Smooth muscle cell (in vitro differentiated cells): Measurements from ENCODE around the gene ORC6. TPM values are rescaled to one million over a fixed set of nuclear protein-coding genes. Genes with fewer than 3 reads are reported as not detected.

Experiments
- DNase-seq: peaks from one replicate; lab custom pipeline; 2025; ENCODE audit not compliant: unreplicated experiment; lab: John Stamatoyannopoulos, UW
- H2AFZ ChIP-seq: fragments of 200-600 bp; sonication (generic); 2 replicates; pipeline ENCODE4 v1.6.0; 2016; ENCODE audit warnings: antibody characterized with exemption, low read depth, mild to moderate bottlenecking
- H3F3A ChIP-seq: fragments of 200-600 bp; sonication (generic); 2 replicates; pipeline ENCODE4 v1.6.0; 2017; ENCODE audit warnings: antibody characterized with exemption, low read depth
- H3K27ac ChIP-seq: fragments of 200-600 bp; sonication (generic); 2 replicates; pipeline ENCODE4 v1.5.1; 2016; ENCODE audit warnings: low read depth, mild to moderate bottlenecking
- H3K27me3 ChIP-seq: fragments of 200-600 bp; sonication (generic); 2 replicates; pipeline ENCODE4 v1.6.1; 2016; ENCODE audit warnings: low read depth, mild to moderate bottlenecking
- H3K36me3 ChIP-seq: fragments of 200-600 bp; sonication (generic); 2 replicates; pipeline ENCODE4 v1.5.1; 2016; ENCODE audit warnings: low read depth
- H3K4me1 ChIP-seq: fragments of 200-600 bp; sonication (generic); 2 replicates; pipeline ENCODE4 v1.5.1; 2016; ENCODE audit warnings: low read depth
- H3K4me2 ChIP-seq: fragments of 200-600 bp; sonication (generic); 2 replicates; pipeline ENCODE4 v1.6.0; 2016; ENCODE audit warnings: mild to moderate bottlenecking
- H3K4me3 ChIP-seq: fragments of 200-600 bp; sonication (generic); 2 replicates; pipeline ENCODE4 v1.5.1; 2016; ENCODE audit warnings: mild to moderate bottlenecking
- H3K79me2 ChIP-seq: fragments of 200-600 bp; sonication (generic); 2 replicates; pipeline ENCODE4 v1.6.0; 2016; ENCODE audit warnings: low read depth, mild to moderate bottlenecking
- H3K9ac ChIP-seq: fragments of 200-600 bp; sonication (generic); 2 replicates; pipeline ENCODE4 v1.6.0; 2016; ENCODE audit warnings: low read depth
- H3K9me3 ChIP-seq: fragments of 200-600 bp; sonication (generic); replicated peaks from 2 replicates; pipeline ENCODE4 v1.5.1; 2016; ENCODE audit warnings: low read depth
- H4K20me1 ChIP-seq: fragments of 200-600 bp; sonication (generic); 2 replicates; pipeline ENCODE4 v1.6.0; 2016; ENCODE audit warnings: low read depth
- CTCF ChIP-seq: fragments of 200-600 bp; sonication (generic); IDR thresholded peaks from 2 replicates; pipeline ENCODE4 v1.5.1; 2017; ENCODE audit warnings: borderline replicate concordance, mild to moderate bottlenecking, antibody characterized with exemption; ENCODE audit not compliant: insufficient read depth, poor library complexity, severe bottlenecking
- WGBS: methylation state at CpG from one replicate; pipeline ENCODE4 v1.1.7; 2016; ENCODE audit warnings: low lambda C conversion rate; 5-methylcytosine and 5-hydroxymethylcytosine counted together
- polyA plus RNA-seq: library from polyadenylated mRNA; unstranded; fragments of >200 nt; fragmentation: Nextera tagmentation; extraction: Ambion mirVana; gene quantifications from 2 replicates; pipeline ENCODE4 v1.2.1, GENCODE V29; 2016
- total RNA-seq: library from RNA; depleted of rRNA; stranded (reverse); fragments of >200 nt; gene quantifications from 2 replicates; pipeline ENCODE4 v1.2.3, GENCODE V29; 2014

ORC6 gene
- total and polyA plus RNA-seq, 2 experiments from 2014 or later, result 15.6 to 29.4 TPM

- Histone ChIP-seq H3K27me3 (no peaks in the 10 kb centered on the region), H3K27ac (peak overlapping the region; percentile 89), H3K79me2 (peaks cover 54% of the 10 kb centered on the region), H3K4me2 (peak overlapping the region; percentile 92), H3K36me3 (no peaks in the 10 kb centered on the region), H3K9ac (peak overlapping the region; percentile 88), H2AFZ (peak overlapping the region; percentile 84), H3K4me1 (peaks cover 27% of the 10 kb centered on the region), H4K20me1 (peaks cover 33% of the 10 kb centered on the region), H3K4me3 (peak overlapping the region; percentile 90), H3F3A (peaks cover 15% of the 10 kb centered on the region), H3K9me3 (no peaks in the 10 kb centered on the region)
- DNase-seq, result no peak
- no peak for TF ChIP-seq CTCF
- 9% methylated on average over 21 of the region's 21 CpGs for WGBS
Observed at GRCh38 chr16:46690281-46691178, 1.1 kb downstream of the ORC6 start.

- no peak for DNase-seq
- Histone ChIP-seq H3K4me1 (peaks cover 24% of the 10 kb centered on the region), H3K9ac (no peak overlapping the region), H2AFZ (no peak overlapping the region), H3K27ac (no peak overlapping the region), H3K27me3 (no peaks in the 10 kb centered on the region), H3K4me2 (no peak overlapping the region), H4K20me1 (peaks cover 21% of the 10 kb centered on the region), H3K9me3 (no peaks in the 10 kb centered on the region), H3K79me2 (peaks cover 42% of the 10 kb centered on the region), H3F3A (peaks cover 15% of the 10 kb centered on the region), H3K36me3 (no peaks in the 10 kb centered on the region), H3K4me3 (peak overlapping the region; percentile 90)
- TF ChIP-seq CTCF, result no peak
- 71% methylated on average over 4 of the region's 4 CpGs for WGBS
Observed at GRCh38 chr16:46691726-46692125, 2.3 kb downstream of the ORC6 start.

- Histone ChIP-seq H3F3A (peaks cover 15% of the 10 kb centered on the region), H3K27me3 (no peaks in the 10 kb centered on the region), H3K27ac (no peak overlapping the region), H3K79me2 (peaks cover 23% of the 10 kb centered on the region), H3K4me1 (peaks cover 11% of the 10 kb centered on the region), H3K4me2 (no peak overlapping the region), H3K9me3 (no peaks in the 10 kb centered on the region), H3K4me3 (no peak overlapping the region), H3K36me3 (no peaks in the 10 kb centered on the region), H3K9ac (no peak overlapping the region), H2AFZ (no peak overlapping the region), H4K20me1 (peaks cover 4% of the 10 kb centered on the region)
- 95% methylated on average over 2 of the region's 2 CpGs for WGBS
- no peak for TF ChIP-seq CTCF
- no peak for DNase-seq
Observed at GRCh38 chr16:46693598-46693997, 4.1 kb downstream of the ORC6 start.
